Loucy (cell line): ENCODE results near the gene TUBB2B.

ENCODE experiments used
- H2AFZ ChIP-seq: fragments of 200-600 bp; sonication (generic); 2 replicates; pipeline ENCODE4 v1.6.0; 2016; ENCODE audit warnings: antibody characterized with exemption, mild to moderate bottlenecking, low read length, moderate library complexity
- H3F3A ChIP-seq: fragments of 200-600 bp; 2 replicates; pipeline ENCODE4 v1.6.0; 2016; ENCODE audit warnings: antibody characterized with exemption, low read depth, mild to moderate bottlenecking
- H3K27me3 ChIP-seq: fragments of 200-600 bp; sonication (generic); 2 replicates; pipeline ENCODE4 v1.6.1; 2014; ENCODE audit warnings: low read length, mild to moderate bottlenecking; ENCODE audit not compliant: insufficient read depth, poor library complexity, severe bottlenecking
- H3K36me3 ChIP-seq: fragments of 200-600 bp; sonication (generic); 2 replicates; pipeline ENCODE4 v1.6.1; 2016; ENCODE audit warnings: low read length; ENCODE audit not compliant: insufficient read depth
- H3K4me1 ChIP-seq: fragments of 200-600 bp; sonication (generic); 2 replicates; pipeline ENCODE4 v1.5.1; 2014; ENCODE audit warnings: low read length, mild to moderate bottlenecking; ENCODE audit not compliant: insufficient read depth, poor library complexity, severe bottlenecking
- H3K4me2 ChIP-seq: fragments of 200-600 bp; sonication (generic); 2 replicates; pipeline ENCODE4 v1.6.0; 2014; ENCODE audit warnings: antibody characterized with exemption, low read length, low read depth, mild to moderate bottlenecking; ENCODE audit not compliant: poor library complexity, severe bottlenecking
- H3K4me3 ChIP-seq: fragments of 200-600 bp; sonication (generic); 2 replicates; pipeline ENCODE4 v1.5.1; 2014; ENCODE audit warnings: low read length, mild to moderate bottlenecking, mixed read lengths; ENCODE audit not compliant: poor library complexity, severe bottlenecking
- H3K79me2 ChIP-seq: fragments of 200-600 bp; sonication (generic); 2 replicates; pipeline ENCODE4 v1.6.1; 2014; ENCODE audit warnings: low read length; ENCODE audit not compliant: insufficient read depth
- H3K9ac ChIP-seq: fragments of 200-600 bp; sonication (generic); 2 replicates; pipeline ENCODE4 v1.6.0; 2014; ENCODE audit warnings: mild to moderate bottlenecking, low read depth, low read length, moderate library complexity; ENCODE audit not compliant: poor library complexity, severe bottlenecking
- H3K9me2 ChIP-seq: fragments of 200-600 bp; sonication (generic); replicated peaks from 2 replicates; pipeline ENCODE4 v1.6.1; 2016; ENCODE audit warnings: low read depth, low read length, mixed read lengths
- H3K9me3 ChIP-seq: fragments of 200-600 bp; sonication (generic); 2 replicates; pipeline ENCODE4 v1.6.1; 2014; ENCODE audit warnings: mild to moderate bottlenecking, antibody characterized with exemption, low read length, low read depth; ENCODE audit not compliant: insufficient read depth
- H4K20me1 ChIP-seq: fragments of 200-600 bp; sonication (generic); 2 replicates; pipeline ENCODE4 v1.6.0; 2014; ENCODE audit warnings: antibody characterized with exemption, low read length, mild to moderate bottlenecking; ENCODE audit not compliant: insufficient read depth, poor library complexity, severe bottlenecking
- CTCF ChIP-seq: fragments of 200-600 bp; sonication (generic); conservative IDR thresholded peaks from 2 replicates; pipeline ENCODE4 v1.5.1; 2014; ENCODE audit warnings: mild to moderate bottlenecking, antibody characterized with exemption, low read length
- EZH2phosphoT487 ChIP-seq: fragments of 200-600 bp; IDR thresholded peaks from 2 replicates; pipeline ENCODE4 v1.6.1; 2018; ENCODE audit warnings: antibody characterized with exemption, mild to moderate bottlenecking, moderate library complexity, borderline replicate concordance

TUBB2B gene

GRCh38 chr6:3175715-3176402 is 51.6 kb downstream of the TUBB2B start:
- H3K4me2 ChIP-seq, result no peak overlapping the region
- H3K4me1 ChIP-seq, result peaks cover 6% of the 10 kb centered on the region
- no peaks in the 10 kb centered on the region for H3F3A ChIP-seq
- no peak overlapping the region for H3K9ac ChIP-seq
- no peaks in the 10 kb centered on the region for H3K36me3 ChIP-seq
- no peaks in the 10 kb centered on the region for H3K9me2 ChIP-seq
- H3K4me3 ChIP-seq, result no peak overlapping the region
- no peak overlapping the region for H2AFZ ChIP-seq
- H3K79me2 ChIP-seq, result no peaks in the 10 kb centered on the region
- no peaks in the 10 kb centered on the region for H4K20me1 ChIP-seq
- TF ChIP-seq EZH2phosphoT487, result no peak
- no peak for TF ChIP-seq CTCF
- no peaks in the 10 kb centered on the region for H3K9me3 ChIP-seq
- H3K27me3 ChIP-seq, result no peaks in the 10 kb centered on the region
